ENCODE measurements around the gene DCLK2.

The DCLK2 gene

GRCh38 chr4:150216726-150217125 lies 138.5 kb downstream of the DCLK2 start:
- Histone ChIP-seq H3K27ac (ENCODE audit: low read depth, low read length) (no peak overlapping the region), H3K4me3 (ENCODE audit: low read depth, low read length) (no peak overlapping the region), H3K79me2 (ENCODE audit: control insufficient read depth, insufficient read depth, low read length, unreplicated experiment) (no peaks in the 10 kb centered on the region), H3K36me3 (ENCODE audit: insufficient read depth, low read length) (no peaks in the 10 kb centered on the region), H2AFZ (ENCODE audit: low read length, unreplicated experiment) (no peak overlapping the region), H3K4me1 (ENCODE audit: control insufficient read depth, insufficient read depth, low read length, unreplicated experiment) (peaks cover 4% of the 10 kb centered on the region), H3K27me3 (ENCODE audit: insufficient read depth, low read length) (no peaks in the 10 kb centered on the region)

- Histone ChIP-seq H3K4me3 (ENCODE audit: low read depth, low read length) (no peak overlapping the region), H3K79me2 (ENCODE audit: control insufficient read depth, insufficient read depth, low read length, unreplicated experiment) (no peaks in the 10 kb centered on the region), H3K36me3 (ENCODE audit: insufficient read depth, low read length) (no peaks in the 10 kb centered on the region), H2AFZ (ENCODE audit: low read length, unreplicated experiment) (no peak overlapping the region), H3K4me1 (ENCODE audit: control insufficient read depth, insufficient read depth, low read length, unreplicated experiment) (peaks cover 4% of the 10 kb centered on the region), H3K27me3 (ENCODE audit: insufficient read depth, low read length) (no peaks in the 10 kb centered on the region), H3K27ac (ENCODE audit: low read depth, low read length) (no peak overlapping the region)
Measured at GRCh38 chr4:150217192-150217591, 138.9 kb downstream of the DCLK2 start.

- no peak overlapping the region for H2AFZ ChIP-seq (ENCODE audit: low read length, unreplicated experiment)
- no peaks in the 10 kb centered on the region for H3K36me3 ChIP-seq (ENCODE audit: insufficient read depth, low read length)
- H3K27me3 ChIP-seq (ENCODE audit: insufficient read depth, low read length) = no peaks in the 10 kb centered on the region
- H3K4me3 ChIP-seq (ENCODE audit: low read depth, low read length) = no peak overlapping the region
- no peaks in the 10 kb centered on the region for H3K79me2 ChIP-seq (ENCODE audit: control insufficient read depth, insufficient read depth, low read length, unreplicated experiment)
- no peak overlapping the region for H3K27ac ChIP-seq (ENCODE audit: low read depth, low read length)
- H3K4me1 ChIP-seq (ENCODE audit: control insufficient read depth, insufficient read depth, low read length, unreplicated experiment) = peaks cover 4% of the 10 kb centered on the region
Measured at GRCh38 chr4:150217808-150218207, 139.6 kb downstream of the DCLK2 start.

GRCh38 chr4:150218447-150218846 lies 140.2 kb downstream of the DCLK2 start:
- no peaks in the 10 kb centered on the region for H3K27me3 ChIP-seq (ENCODE audit: insufficient read depth, low read length)
- no peaks in the 10 kb centered on the region for H3K36me3 ChIP-seq (ENCODE audit: insufficient read depth, low read length)
- H3K4me1 ChIP-seq (ENCODE audit: control insufficient read depth, insufficient read depth, low read length, unreplicated experiment) = peaks cover 4% of the 10 kb centered on the region
- H3K79me2 ChIP-seq (ENCODE audit: control insufficient read depth, insufficient read depth, low read length, unreplicated experiment) = no peaks in the 10 kb centered on the region
- no peak overlapping the region for H2AFZ ChIP-seq (ENCODE audit: low read length, unreplicated experiment)
- no peak overlapping the region for H3K4me3 ChIP-seq (ENCODE audit: low read depth, low read length)
- no peak overlapping the region for H3K27ac ChIP-seq (ENCODE audit: low read depth, low read length)

- H3K4me1 ChIP-seq (ENCODE audit: control insufficient read depth, insufficient read depth, low read length, unreplicated experiment) = peaks cover 10% of the 10 kb centered on the region
- no peaks in the 10 kb centered on the region for H3K79me2 ChIP-seq (ENCODE audit: control insufficient read depth, insufficient read depth, low read length, unreplicated experiment)
- no peak overlapping the region for H3K27ac ChIP-seq (ENCODE audit: low read depth, low read length)
- H3K36me3 ChIP-seq (ENCODE audit: insufficient read depth, low read length) = no peaks in the 10 kb centered on the region
- no peak overlapping the region for H2AFZ ChIP-seq (ENCODE audit: low read length, unreplicated experiment)
- no peak overlapping the region for H3K4me3 ChIP-seq (ENCODE audit: low read depth, low read length)
- no peaks in the 10 kb centered on the region for H3K27me3 ChIP-seq (ENCODE audit: insufficient read depth, low read length)
Measured at GRCh38 chr4:150219841-150220240, 141.6 kb downstream of the DCLK2 start.

- Histone ChIP-seq H3K27me3 (ENCODE audit: insufficient read depth, low read length) (no peaks in the 10 kb centered on the region), H3K36me3 (ENCODE audit: insufficient read depth, low read length) (no peaks in the 10 kb centered on the region), H2AFZ (ENCODE audit: low read length, unreplicated experiment) (peak overlapping the region; percentile 91), H3K79me2 (ENCODE audit: control insufficient read depth, insufficient read depth, low read length, unreplicated experiment) (no peaks in the 10 kb centered on the region), H3K4me1 (ENCODE audit: control insufficient read depth, insufficient read depth, low read length, unreplicated experiment) (peaks cover 32% of the 10 kb centered on the region), H3K27ac (ENCODE audit: low read depth, low read length) (peak overlapping the region; percentile 92), H3K4me3 (ENCODE audit: low read depth, low read length) (peak overlapping the region; percentile 66)
Measured at GRCh38 chr4:150224896-150225591, 146.8 kb downstream of the DCLK2 start.

GRCh38 chr4:150229520-150229919 lies 151.3 kb downstream of the DCLK2 start:
- Histone ChIP-seq H3K27ac (ENCODE audit: low read depth, low read length) (peak overlapping the region; percentile 61), H3K4me1 (ENCODE audit: control insufficient read depth, insufficient read depth, low read length, unreplicated experiment) (peaks cover 55% of the 10 kb centered on the region), H3K36me3 (ENCODE audit: insufficient read depth, low read length) (peaks cover 2% of the 10 kb centered on the region; the same call in 1 of the 2 replicates), H2AFZ (ENCODE audit: low read length, unreplicated experiment) (no peak overlapping the region), H3K4me3 (ENCODE audit: low read depth, low read length) (no peak overlapping the region), H3K27me3 (ENCODE audit: insufficient read depth, low read length) (no peaks in the 10 kb centered on the region), H3K79me2 (ENCODE audit: control insufficient read depth, insufficient read depth, low read length, unreplicated experiment) (no peaks in the 10 kb centered on the region)

GRCh38 chr4:150230561-150230960 lies 152.3 kb downstream of the DCLK2 start:
- no peak overlapping the region for H3K27ac ChIP-seq (ENCODE audit: low read depth, low read length)
- no peak overlapping the region for H2AFZ ChIP-seq (ENCODE audit: low read length, unreplicated experiment)
- H3K4me3 ChIP-seq (ENCODE audit: low read depth, low read length) = no peak overlapping the region
- peaks cover 2% of the 10 kb centered on the region; the same call in 1 of the 2 replicates for H3K36me3 ChIP-seq (ENCODE audit: insufficient read depth, low read length)
- H3K79me2 ChIP-seq (ENCODE audit: control insufficient read depth, insufficient read depth, low read length, unreplicated experiment) = no peaks in the 10 kb centered on the region
- no peaks in the 10 kb centered on the region for H3K27me3 ChIP-seq (ENCODE audit: insufficient read depth, low read length)
- peaks cover 49% of the 10 kb centered on the region for H3K4me1 ChIP-seq (ENCODE audit: control insufficient read depth, insufficient read depth, low read length, unreplicated experiment)

GRCh38 chr4:150231107-150231770 lies 153.0 kb downstream of the DCLK2 start:
- no peaks in the 10 kb centered on the region for H3K79me2 ChIP-seq (ENCODE audit: control insufficient read depth, insufficient read depth, low read length, unreplicated experiment)
- H3K4me1 ChIP-seq (ENCODE audit: control insufficient read depth, insufficient read depth, low read length, unreplicated experiment) = peaks cover 49% of the 10 kb centered on the region
- peak overlapping the region; percentile 62 for H3K27ac ChIP-seq (ENCODE audit: low read depth, low read length)
- no peaks in the 10 kb centered on the region for H3K27me3 ChIP-seq (ENCODE audit: insufficient read depth, low read length)
- peaks cover 2% of the 10 kb centered on the region; the same call in 1 of the 2 replicates for H3K36me3 ChIP-seq (ENCODE audit: insufficient read depth, low read length)
- peak overlapping the region; percentile 18; the same call in 1 of the 2 replicates for H3K4me3 ChIP-seq (ENCODE audit: low read depth, low read length)
- H2AFZ ChIP-seq (ENCODE audit: low read length, unreplicated experiment) = no peak overlapping the region

- Histone ChIP-seq H3K79me2 (ENCODE audit: control insufficient read depth, insufficient read depth, low read length, unreplicated experiment) (no peaks in the 10 kb centered on the region), H3K27ac (ENCODE audit: low read depth, low read length) (peak overlapping the region; percentile 62), H2AFZ (ENCODE audit: low read length, unreplicated experiment) (peak overlapping the region; percentile 18), H3K4me3 (ENCODE audit: low read depth, low read length) (peak overlapping the region; percentile 18; the same call in 1 of the 2 replicates), H3K36me3 (ENCODE audit: insufficient read depth, low read length) (peaks cover 2% of the 10 kb centered on the region; the same call in 1 of the 2 replicates), H3K27me3 (ENCODE audit: insufficient read depth, low read length) (no peaks in the 10 kb centered on the region), H3K4me1 (ENCODE audit: control insufficient read depth, insufficient read depth, low read length, unreplicated experiment) (peaks cover 55% of the 10 kb centered on the region)
Measured at GRCh38 chr4:150232029-150232428, 153.8 kb downstream of the DCLK2 start.

GRCh38 chr4:150234246-150234645 lies 156.0 kb downstream of the DCLK2 start:
- H3K27me3 ChIP-seq (ENCODE audit: insufficient read depth, low read length) = no peaks in the 10 kb centered on the region
- H3K36me3 ChIP-seq (ENCODE audit: insufficient read depth, low read length) = peaks cover 5% of the 10 kb centered on the region; the same call in 1 of the 2 replicates
- no peak overlapping the region for H2AFZ ChIP-seq (ENCODE audit: low read length, unreplicated experiment)
- no peak overlapping the region for H3K4me3 ChIP-seq (ENCODE audit: low read depth, low read length)
- no peak overlapping the region for H3K27ac ChIP-seq (ENCODE audit: low read depth, low read length)
- no peaks in the 10 kb centered on the region for H3K79me2 ChIP-seq (ENCODE audit: control insufficient read depth, insufficient read depth, low read length, unreplicated experiment)
- H3K4me1 ChIP-seq (ENCODE audit: control insufficient read depth, insufficient read depth, low read length, unreplicated experiment) = peaks cover 69% of the 10 kb centered on the region

All from ACC112 (cell line).